Stimulated activated naive CD8-positive, alpha-beta T cell treated with anti-CD3 and anti-CD28 coated beads, Interleukin-15, Interleukin-2, amounts not matched to agents 100 ng/mL and 50 ng/mL, for 24 hours (primary cell): ENCODE results near the gene ELOA.
"Not testable (repeated sequence)": the region's sequence is repeated elsewhere in the genome, so short reads cannot be mapped to it uniquely, and the experiment has no call there.

ENCODE experiments used
- H3K27ac Mint-ChIP-seq: one replicate; pipeline ENCODE4 v1.8.0; 2021; ENCODE audit warnings: mild to moderate bottlenecking, mixed read lengths
- H3K27me3 Mint-ChIP-seq: one replicate; pipeline ENCODE4 v1.8.0; 2021; ENCODE audit warnings: mixed read lengths
- H3K36me3 Mint-ChIP-seq: one replicate; pipeline ENCODE4 v1.8.0; 2021; ENCODE audit warnings: low read depth, mixed read lengths
- H3K4me1 Mint-ChIP-seq: one replicate; pipeline ENCODE4 v1.8.0; 2021; ENCODE audit warnings: low read depth, mixed read lengths
- H3K4me3 Mint-ChIP-seq: one replicate; pipeline ENCODE4 v1.8.0; 2021; ENCODE audit warnings: mild to moderate bottlenecking, mixed read lengths
- H3K9me3 Mint-ChIP-seq: one replicate; pipeline ENCODE4 v1.8.0; 2021; ENCODE audit warnings: mixed read lengths

The ELOA gene

GRCh38 chr1:23787701-23788100 is 44.4 kb downstream of the ELOA start:
- Mint-ChIP-seq H3K36me3 (peaks cover 50% of the 10 kb centered on the region), H3K27ac (no peak overlapping the region), H3K27me3 (no peaks in the 10 kb centered on the region), H3K4me1 (peaks cover 27% of the 10 kb centered on the region), H3K9me3 (no peaks in the 10 kb centered on the region), H3K4me3 (no peak overlapping the region)

GRCh38 chr1:23788695-23789094 is 45.4 kb downstream of the ELOA start:
- H3K9me3 Mint-ChIP-seq = no peaks in the 10 kb centered on the region
- peaks cover 33% of the 10 kb centered on the region for H3K4me1 Mint-ChIP-seq
- H3K27me3 Mint-ChIP-seq = no peaks in the 10 kb centered on the region
- H3K36me3 Mint-ChIP-seq = peaks cover 47% of the 10 kb centered on the region
- H3K4me3 Mint-ChIP-seq = no peak overlapping the region
- no peak overlapping the region for H3K27ac Mint-ChIP-seq

DNA sequence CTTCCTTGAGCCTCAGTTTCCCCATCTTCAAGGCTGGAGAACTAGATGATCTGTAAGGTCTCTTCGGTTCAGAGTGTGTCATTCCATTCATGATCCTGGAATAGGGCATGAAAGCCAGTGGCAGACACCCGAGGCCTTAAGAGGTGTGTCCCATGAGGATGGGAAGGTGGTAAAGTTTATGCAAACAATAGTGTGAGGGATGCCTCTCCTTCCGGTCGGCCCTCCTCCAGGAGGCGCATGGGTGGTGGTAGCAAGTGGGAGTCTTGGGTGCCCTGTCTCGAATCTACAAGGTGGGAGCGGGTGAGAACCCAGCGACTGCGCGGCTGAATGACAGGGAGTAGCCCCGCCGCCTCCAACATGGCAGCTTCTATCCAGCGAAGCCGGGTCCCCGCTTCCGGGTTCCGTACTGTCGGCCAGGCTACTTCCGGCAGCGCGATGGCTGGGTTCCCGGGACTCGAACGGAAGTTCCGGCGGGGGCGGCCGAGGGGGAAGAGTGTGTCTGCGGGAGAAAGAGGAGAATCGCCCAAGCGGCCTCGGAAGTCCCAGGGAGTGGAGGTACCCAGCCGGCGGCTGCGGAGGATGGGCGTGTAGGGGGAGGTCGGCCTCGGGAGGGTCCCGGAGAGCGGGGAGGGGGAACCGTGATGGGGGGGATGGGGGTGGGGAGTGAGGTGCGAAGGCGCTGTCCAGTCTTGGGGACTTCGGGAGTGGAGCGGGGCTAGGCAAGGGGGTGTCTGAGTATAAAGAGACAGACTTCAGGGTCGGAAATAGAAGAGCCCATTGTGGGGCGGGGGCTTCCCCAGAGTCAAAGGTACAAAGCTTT is 47.6 kb downstream of the ELOA start, which contains the start of gene LYPLA2:
LYPLA2 (plus strand) TSS at position 450 of the 820 bp plus-strand sequence. CDS start 1,538 bp downstream, outside the sequence.
- Mint-ChIP-seq H3K36me3 (peaks cover 34% of the 10 kb centered on the region), H3K27ac (peak within 1 kb of the TSS; percentile 95), H3K4me3 (peak within 1 kb of the TSS; percentile 98), H3K4me1 (peaks cover 28% of the 10 kb centered on the region), H3K27me3 (no peaks in the 10 kb centered on the region), H3K9me3 (no peaks in the 10 kb centered on the region)

GRCh38 chr1:23791516-23792047 is 48.3 kb downstream of the ELOA start:
- H3K27ac Mint-ChIP-seq = peak overlapping the region; percentile 95
- H3K4me1 Mint-ChIP-seq = peaks cover 28% of the 10 kb centered on the region
- H3K4me3 Mint-ChIP-seq = peak overlapping the region; percentile 98
- H3K27me3 Mint-ChIP-seq = no peaks in the 10 kb centered on the region
- peaks cover 28% of the 10 kb centered on the region for H3K36me3 Mint-ChIP-seq
- H3K9me3 Mint-ChIP-seq = no peaks in the 10 kb centered on the region

DNA sequence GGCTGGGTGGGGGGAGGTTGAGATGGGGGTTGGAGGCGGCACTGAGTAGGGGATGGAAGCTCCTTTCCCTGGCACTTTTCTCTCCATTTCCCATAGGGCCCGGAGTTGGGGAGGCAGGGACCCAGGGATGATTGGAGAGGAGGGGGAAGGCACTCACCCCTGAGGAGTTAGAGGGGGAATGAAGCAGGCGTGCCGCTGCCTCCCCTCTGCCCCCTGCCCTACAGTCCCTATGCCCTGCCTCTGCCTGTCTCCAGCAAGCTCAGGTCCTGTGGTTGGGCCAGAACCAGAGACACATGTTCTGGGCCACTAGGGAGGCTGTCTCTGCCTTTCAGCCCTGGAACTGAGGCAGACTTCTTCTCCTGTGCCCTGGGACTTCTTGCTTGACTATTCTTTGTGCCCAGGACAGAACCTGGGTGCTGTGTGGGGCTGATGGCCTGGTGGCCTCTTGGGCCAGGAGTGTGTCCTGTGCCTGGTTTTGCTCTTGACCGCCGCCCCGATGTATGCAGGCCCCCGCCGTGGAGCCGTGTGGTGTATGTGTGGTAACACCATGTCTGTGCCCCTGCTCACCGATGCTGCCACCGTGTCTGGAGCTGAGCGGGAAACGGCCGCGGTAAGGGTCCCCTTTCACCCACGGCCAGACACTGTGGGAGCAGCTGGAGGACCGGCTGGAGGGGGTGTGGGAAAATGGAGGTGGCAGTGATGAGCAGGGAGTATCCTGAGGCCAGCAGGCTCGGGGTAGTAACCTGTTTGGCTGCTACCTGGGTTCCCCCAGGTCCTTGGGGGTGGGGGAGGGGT is 49.1 kb downstream of the ELOA start:
- no peaks in the 10 kb centered on the region for H3K27me3 Mint-ChIP-seq
- H3K4me1 Mint-ChIP-seq = peaks cover 28% of the 10 kb centered on the region
- no peaks in the 10 kb centered on the region for H3K9me3 Mint-ChIP-seq
- peak overlapping the region; percentile 98 for H3K4me3 Mint-ChIP-seq
- peak overlapping the region; percentile 95 for H3K27ac Mint-ChIP-seq
- H3K36me3 Mint-ChIP-seq = peaks cover 23% of the 10 kb centered on the region

GRCh38 chr1:23793018-23793781 is 49.9 kb downstream of the ELOA start:
- Mint-ChIP-seq H3K4me3 (peak overlapping the region; percentile 30), H3K9me3 (no peaks in the 10 kb centered on the region), H3K27me3 (no peaks in the 10 kb centered on the region), H3K36me3 (peaks cover 15% of the 10 kb centered on the region), H3K27ac (no peak overlapping the region), H3K4me1 (peaks cover 28% of the 10 kb centered on the region)

DNA sequence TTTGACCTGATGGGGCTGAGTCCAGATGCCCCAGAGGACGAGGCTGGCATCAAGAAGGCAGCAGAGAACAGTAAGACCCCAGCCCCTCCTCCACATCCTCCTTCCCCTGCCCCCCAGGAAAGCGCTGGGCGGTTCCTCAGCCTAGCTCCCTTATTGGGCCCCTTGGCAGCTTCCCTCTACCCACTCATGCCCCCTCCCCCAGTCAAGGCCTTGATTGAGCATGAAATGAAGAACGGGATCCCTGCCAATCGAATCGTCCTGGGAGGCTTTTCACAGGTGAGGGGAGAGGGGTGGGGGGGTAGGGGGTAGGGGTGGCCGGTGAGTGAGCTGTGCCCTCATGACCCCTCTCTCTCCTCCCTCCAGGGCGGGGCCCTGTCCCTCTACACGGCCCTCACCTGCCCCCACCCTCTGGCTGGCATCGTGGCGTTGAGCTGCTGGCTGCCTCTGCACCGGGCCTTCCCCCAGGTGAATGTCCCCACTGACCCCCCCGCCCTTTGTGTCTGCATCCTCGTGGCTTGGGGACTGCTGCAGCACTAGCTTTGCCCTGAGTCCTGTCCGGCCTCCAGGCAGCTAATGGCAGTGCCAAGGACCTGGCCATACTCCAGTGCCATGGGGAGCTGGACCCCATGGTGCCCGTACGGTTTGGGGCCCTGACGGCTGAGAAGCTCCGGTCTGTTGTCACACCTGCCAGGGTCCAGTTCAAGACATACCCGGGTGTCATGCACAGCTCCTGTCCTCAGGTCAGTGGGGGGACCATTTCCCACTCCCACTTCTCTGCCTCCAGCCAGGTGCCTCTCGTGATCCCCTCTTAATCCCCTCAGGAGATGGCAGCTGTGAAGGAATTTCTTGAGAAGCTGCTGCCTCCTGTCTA is 50.8 kb downstream of the ELOA start:
- no peak overlapping the region for H3K27ac Mint-ChIP-seq
- no peaks in the 10 kb centered on the region for H3K9me3 Mint-ChIP-seq
- peaks cover 33% of the 10 kb centered on the region for H3K4me1 Mint-ChIP-seq
- H3K36me3 Mint-ChIP-seq = peaks cover 17% of the 10 kb centered on the region
- no peaks in the 10 kb centered on the region for H3K27me3 Mint-ChIP-seq
- no peak overlapping the region for H3K4me3 Mint-ChIP-seq

GRCh38 chr1:23794732-23795182 is 51.5 kb downstream of the ELOA start:
- H3K27me3 Mint-ChIP-seq, H3K9me3 Mint-ChIP-seq, H3K27ac Mint-ChIP-seq, H3K4me3 Mint-ChIP-seq: not testable (repeated sequence)
- Mint-ChIP-seq H3K36me3 (peaks cover 14% of the 10 kb centered on the region), H3K4me1 (peaks cover 38% of the 10 kb centered on the region)

DNA sequence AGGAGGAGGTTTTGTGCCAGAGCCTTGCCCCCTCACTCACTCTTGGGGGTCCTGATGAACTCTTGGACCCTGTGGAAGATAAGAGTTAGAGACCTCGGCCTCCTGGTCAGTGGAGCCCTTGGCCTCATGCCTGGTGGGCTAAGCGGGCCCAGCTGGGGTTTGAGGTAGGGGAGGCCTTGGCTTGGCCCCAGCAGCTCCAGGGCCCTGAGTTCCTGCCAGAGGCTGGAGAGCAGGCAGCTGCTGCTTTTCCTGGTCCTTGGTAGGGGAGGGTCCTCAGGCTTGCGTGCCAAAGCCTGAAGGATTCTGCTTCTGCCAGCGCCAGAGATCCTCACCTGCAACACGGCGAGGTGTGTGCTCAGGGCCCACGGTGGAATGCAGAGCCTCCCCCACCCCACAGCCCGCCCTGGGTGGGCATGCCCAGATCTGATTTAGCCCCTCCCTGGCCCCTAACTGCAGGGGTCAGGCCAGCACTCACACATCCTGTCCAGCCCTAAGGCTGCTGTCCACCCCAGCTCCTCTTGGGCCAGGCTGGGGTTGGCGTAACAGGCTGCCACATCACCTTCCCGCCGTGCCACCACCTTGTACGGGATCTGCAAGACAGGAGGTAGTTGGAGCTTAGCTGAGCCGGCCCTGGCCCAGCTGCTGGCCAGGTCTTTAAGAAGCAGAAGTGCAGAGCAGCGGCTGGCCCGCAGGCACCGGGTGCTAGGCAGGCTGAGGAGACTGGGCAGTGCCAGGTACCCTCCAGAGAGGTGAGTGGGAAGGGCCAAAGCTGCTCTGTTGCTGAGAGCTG is 52.6 kb downstream of the ELOA start:
- peaks cover 16% of the 10 kb centered on the region for H3K36me3 Mint-ChIP-seq
- H3K9me3 Mint-ChIP-seq = no peaks in the 10 kb centered on the region
- no peak overlapping the region for H3K4me3 Mint-ChIP-seq
- no peak overlapping the region for H3K27ac Mint-ChIP-seq
- H3K4me1 Mint-ChIP-seq = peaks cover 31% of the 10 kb centered on the region
- H3K27me3 Mint-ChIP-seq = no peaks in the 10 kb centered on the region

GRCh38 chr1:23796466-23797271 is 53.4 kb downstream of the ELOA start:
- Mint-ChIP-seq H3K27me3 (no peaks in the 10 kb centered on the region), H3K36me3 (peaks cover 16% of the 10 kb centered on the region), H3K4me1 (peaks cover 30% of the 10 kb centered on the region), H3K4me3 (no peak overlapping the region), H3K9me3 (no peaks in the 10 kb centered on the region), H3K27ac (no peak overlapping the region)

DNA sequence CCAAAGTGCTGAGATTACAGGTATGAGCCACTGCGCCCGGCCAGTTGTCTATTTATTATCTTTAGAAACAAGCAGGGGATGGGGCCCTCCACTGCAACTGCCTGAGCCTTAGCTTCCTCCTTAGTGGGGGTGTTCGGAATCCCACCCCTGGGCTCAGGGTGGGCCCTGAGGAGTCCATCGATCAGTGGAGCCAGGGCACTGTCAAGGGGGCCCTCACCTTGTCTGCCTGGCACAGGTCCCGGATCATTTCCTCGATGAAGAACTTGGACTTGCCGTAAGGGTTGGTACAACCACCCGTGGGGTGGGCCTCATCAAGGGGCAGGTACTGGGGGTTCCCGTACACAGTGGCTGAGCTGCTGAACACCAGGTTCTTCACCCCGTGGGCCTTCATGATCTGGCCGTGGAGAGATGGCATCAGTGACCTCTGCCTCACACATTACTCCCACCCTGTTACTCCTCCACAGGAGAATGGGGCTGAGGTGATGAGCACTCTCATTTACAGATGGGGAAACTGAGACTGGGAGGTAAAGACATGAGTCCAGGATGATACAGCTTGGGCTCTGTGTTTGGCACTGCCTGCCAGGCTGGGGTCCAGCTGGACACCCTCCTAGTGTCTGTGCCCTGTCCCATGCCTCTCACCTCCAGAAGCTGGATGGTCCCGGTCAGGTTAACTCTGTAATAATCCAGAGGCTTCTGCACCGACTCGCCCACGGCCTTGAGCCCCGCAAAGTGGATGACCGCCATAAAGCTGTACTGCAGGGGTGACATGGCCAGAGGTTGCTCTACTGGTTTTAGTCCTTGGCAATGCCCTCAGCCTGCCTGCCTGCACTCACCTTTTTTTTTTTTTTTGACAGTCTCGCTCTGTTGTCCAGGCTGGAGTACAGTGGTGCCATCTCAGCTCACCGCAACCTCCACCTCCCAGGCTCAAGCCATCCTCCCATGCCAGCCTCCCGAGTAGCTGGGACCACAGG is 54.5 kb downstream of the ELOA start:
- peaks cover 25% of the 10 kb centered on the region for H3K4me1 Mint-ChIP-seq
- H3K4me3 Mint-ChIP-seq = no peak overlapping the region
- H3K27me3 Mint-ChIP-seq = no peaks in the 10 kb centered on the region
- no peaks in the 10 kb centered on the region for H3K9me3 Mint-ChIP-seq
- no peak overlapping the region for H3K27ac Mint-ChIP-seq
- H3K36me3 Mint-ChIP-seq = peaks cover 16% of the 10 kb centered on the region

DNA sequence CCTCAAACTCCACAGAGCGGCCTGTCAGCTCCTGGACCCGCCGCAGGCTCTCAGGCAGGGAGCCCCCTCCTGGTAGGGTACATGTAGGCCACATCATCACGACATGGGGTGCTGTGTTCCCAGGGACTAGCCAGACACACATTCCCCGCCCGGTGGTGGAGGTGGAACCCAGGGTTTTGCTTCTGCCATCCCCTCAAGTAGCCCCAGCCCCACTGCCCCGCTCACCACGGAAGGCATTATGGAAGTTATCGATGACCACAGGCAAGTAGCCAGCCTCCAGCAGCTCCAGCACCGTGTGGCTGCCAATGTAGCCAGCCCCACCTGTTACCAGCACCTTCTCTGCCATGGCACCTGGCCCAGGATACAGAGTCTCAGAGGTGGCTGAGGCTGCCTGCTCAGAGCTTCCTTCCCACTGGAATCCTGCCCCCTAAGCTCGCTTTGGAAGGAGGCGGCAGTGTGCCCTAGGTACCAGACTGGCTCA is 55.4 kb downstream of the ELOA start:
- peak overlapping the region; percentile 98 for H3K4me3 Mint-ChIP-seq
- no peaks in the 10 kb centered on the region for H3K27me3 Mint-ChIP-seq
- H3K4me1 Mint-ChIP-seq = peaks cover 19% of the 10 kb centered on the region
- no peaks in the 10 kb centered on the region for H3K9me3 Mint-ChIP-seq
- H3K36me3 Mint-ChIP-seq = peaks cover 16% of the 10 kb centered on the region
- no peak overlapping the region for H3K27ac Mint-ChIP-seq
